Endodermal cell (in vitro differentiated cells): ENCODE data around the gene SAC3D1. TPM values are rescaled to one million over a fixed set of nuclear protein-coding genes. Genes with fewer than 3 reads are reported as not detected.

ENCODE experiments used
- DNase-seq: peaks from one replicate; pipeline ENCODE4 v3.0.0-alpha.2; 2017
- H3K27ac ChIP-seq: 2 replicates; pipeline ENCODE4 v1.5.1; 2013; ENCODE audit warnings: mild to moderate bottlenecking, low read depth, low read length, moderate library complexity
- H3K27me3 ChIP-seq: 2 replicates; pipeline ENCODE4 v1.6.1; 2013; ENCODE audit warnings: mild to moderate bottlenecking, low read length, moderate library complexity; ENCODE audit not compliant: insufficient read depth, control insufficient read depth, poor library complexity, severe bottlenecking
- H3K36me3 ChIP-seq: 2 replicates; pipeline ENCODE4 v1.7.0; 2013; ENCODE audit warnings: mild to moderate bottlenecking, low read length, moderate library complexity; ENCODE audit not compliant: control insufficient read depth, insufficient read depth
- H3K4me1 ChIP-seq: one replicate; pipeline ENCODE4 v1.7.0; 2013; ENCODE audit warnings: low read length; ENCODE audit not compliant: control insufficient read depth, insufficient read depth
- H3K4me3 ChIP-seq: 2 replicates; pipeline ENCODE4 v1.5.1; 2013; ENCODE audit warnings: mild to moderate bottlenecking, low read length, moderate library complexity
- H3K9ac ChIP-seq: 2 replicates; pipeline ENCODE4 v1.6.1; 2013; ENCODE audit warnings: mild to moderate bottlenecking, low read length, moderate library complexity; ENCODE audit not compliant: poor library complexity, severe bottlenecking; ENCODE audit errors: extremely low read depth
- H3K9me3 ChIP-seq: 2 replicates; pipeline ENCODE4 v1.6.1; 2013; ENCODE audit warnings: mild to moderate bottlenecking, low read length, moderate library complexity; ENCODE audit not compliant: control insufficient read depth
- H3K27ac Mint-ChIP-seq: 2 replicates; pipeline ENCODE4 v1.8.0; 2020; ENCODE audit warnings: mixed read lengths
- H3K27me3 Mint-ChIP-seq: 2 replicates; pipeline ENCODE4 v1.8.0; 2021; ENCODE audit warnings: mild to moderate bottlenecking, mixed read lengths; ENCODE audit not compliant: insufficient read depth
- H3K36me3 Mint-ChIP-seq: 2 replicates; pipeline ENCODE4 v1.8.0; 2020; ENCODE audit warnings: low read depth, mixed read lengths
- H3K4me1 Mint-ChIP-seq: 2 replicates; pipeline ENCODE4 v1.8.0; 2020; ENCODE audit warnings: mixed read lengths
- H3K4me3 Mint-ChIP-seq: 2 replicates; pipeline ENCODE4 v1.8.0; 2020; ENCODE audit warnings: mild to moderate bottlenecking, moderate library complexity, mixed read lengths
- H3K9me3 Mint-ChIP-seq: 2 replicates; pipeline ENCODE4 v1.8.0; 2020; ENCODE audit warnings: mild to moderate bottlenecking, mixed read lengths
- WGBS, 2 experiments: methylation state at CpG; one replicate each; pipeline versions ENCODE4 v1.1.5 to v1.1.7; 2013; ENCODE audit warnings: missing lambda C conversion rate in 2 of 2, mixed read lengths in 1 of 2; ENCODE audit not compliant: insufficient coverage in 1 of 2, insufficient read length in 1 of 2; 5-methylcytosine and 5-hydroxymethylcytosine counted together
- total RNA-seq, 2 donors: library from RNA; stranded (reverse); fragmentation: NEBNext Ultra II Directional in 1 of 2; extraction: Animal tissue kit (Norgen Biotek cat#: 25700) in 1 of 2; gene quantifications; 2 replicates in 1 of 2; 3 replicates in 1 of 2; pipeline ENCODE4 v1.2.1, GENCODE V29; 2021
- TF ChIP-seq, protein P1 (sequence below): fragments of 200-600 bp; sonication (generic); conservative IDR thresholded peaks from 2 replicates; pipeline ENCODE4 v1.5.0; 2021; ENCODE audit warnings: antibody characterized with exemption, mild to moderate bottlenecking

The SAC3D1 gene
- total RNA-seq, 2 donors from 2014 or later = 11.4 to 12.0 TPM

GRCh38 chr11:65063532-65063931 lies 22.5 kb downstream of the SAC3D1 start:
- Histone ChIP-seq H3K27me3 (no peaks in the 10 kb centered on the region), H3K9me3 (no peaks in the 10 kb centered on the region), H3K4me1 (peaks cover 4% of the 10 kb centered on the region), H3K36me3 (no peaks in the 10 kb centered on the region), H3K9ac (no peak overlapping the region), H3K4me3 (no peak overlapping the region), H3K27ac (no peak overlapping the region)
- H3K27me3 Mint-ChIP-seq = peaks cover 4% of the 10 kb centered on the region
- TF ChIP-seq, protein P1, sequence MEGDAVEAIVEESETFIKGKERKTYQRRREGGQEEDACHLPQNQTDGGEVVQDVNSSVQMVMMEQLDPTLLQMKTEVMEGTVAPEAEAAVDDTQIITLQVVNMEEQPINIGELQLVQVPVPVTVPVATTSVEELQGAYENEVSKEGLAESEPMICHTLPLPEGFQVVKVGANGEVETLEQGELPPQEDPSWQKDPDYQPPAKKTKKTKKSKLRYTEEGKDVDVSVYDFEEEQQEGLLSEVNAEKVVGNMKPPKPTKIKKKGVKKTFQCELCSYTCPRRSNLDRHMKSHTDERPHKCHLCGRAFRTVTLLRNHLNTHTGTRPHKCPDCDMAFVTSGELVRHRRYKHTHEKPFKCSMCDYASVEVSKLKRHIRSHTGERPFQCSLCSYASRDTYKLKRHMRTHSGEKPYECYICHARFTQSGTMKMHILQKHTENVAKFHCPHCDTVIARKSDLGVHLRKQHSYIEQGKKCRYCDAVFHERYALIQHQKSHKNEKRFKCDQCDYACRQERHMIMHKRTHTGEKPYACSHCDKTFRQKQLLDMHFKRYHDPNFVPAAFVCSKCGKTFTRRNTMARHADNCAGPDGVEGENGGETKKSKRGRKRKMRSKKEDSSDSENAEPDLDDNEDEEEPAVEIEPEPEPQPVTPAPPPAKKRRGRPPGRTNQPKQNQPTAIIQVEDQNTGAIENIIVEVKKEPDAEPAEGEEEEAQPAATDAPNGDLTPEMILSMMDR = no peak
- H3K36me3 Mint-ChIP-seq = no peaks in the 10 kb centered on the region
- 86% methylated on average over 1 to 3 of the region's 3 CpGs for WGBS, 2 experiments
- H3K9me3 Mint-ChIP-seq = no peaks in the 10 kb centered on the region
- DNase-seq = no peak
- peaks cover 1% of the 10 kb centered on the region for H3K4me1 Mint-ChIP-seq
- no peak overlapping the region for H3K27ac Mint-ChIP-seq
- H3K4me3 Mint-ChIP-seq = no peak overlapping the region

GRCh38 chr11:65064847-65065240 lies 23.8 kb downstream of the SAC3D1 start:
- no peaks in the 10 kb centered on the region for H3K9me3 Mint-ChIP-seq
- 93 to 100% methylated on average over 3 to 4 of the region's 4 CpGs for WGBS, 2 experiments

GRCh38 chr11:65065851-65066250 lies 24.8 kb downstream of the SAC3D1 start:
- Mint-ChIP-seq H3K9me3 (no peaks in the 10 kb centered on the region), H3K27me3 (no peaks in the 10 kb centered on the region), H3K36me3 (no peaks in the 10 kb centered on the region), H3K4me3 (no peak overlapping the region), H3K4me1 (peaks cover 1% of the 10 kb centered on the region), H3K27ac (no peak overlapping the region)
- Histone ChIP-seq H3K9me3 (no peaks in the 10 kb centered on the region), H3K27ac (no peak overlapping the region), H3K9ac (no peak overlapping the region), H3K36me3 (no peaks in the 10 kb centered on the region), H3K4me3 (no peak overlapping the region), H3K27me3 (no peaks in the 10 kb centered on the region), H3K4me1 (peaks cover 4% of the 10 kb centered on the region)
- WGBS, 2 experiments = 93 to 97% methylated on average over 5 to 7 of the region's 7 CpGs
- DNase-seq = no peak
- TF ChIP-seq, protein P1 = no peak

More at GRCh38 chr11:65064847-65065240, 23.8 kb downstream of the SAC3D1 start:
- no peaks in the 10 kb centered on the region for H3K9me3 ChIP-seq
- H3K27me3 Mint-ChIP-seq = no peaks in the 10 kb centered on the region
- no peak for DNase-seq
- no peak overlapping the region for H3K4me3 ChIP-seq
- H3K4me3 Mint-ChIP-seq = no peak overlapping the region
- H3K27ac Mint-ChIP-seq = no peak overlapping the region
- H3K9ac ChIP-seq = no peak overlapping the region
- no peaks in the 10 kb centered on the region for H3K36me3 Mint-ChIP-seq
- no peaks in the 10 kb centered on the region for H3K27me3 ChIP-seq
- TF ChIP-seq, protein P1 = no peak
- H3K36me3 ChIP-seq = no peaks in the 10 kb centered on the region
- H3K4me1 Mint-ChIP-seq = peaks cover 1% of the 10 kb centered on the region
- no peak overlapping the region for H3K27ac ChIP-seq
- peaks cover 4% of the 10 kb centered on the region for H3K4me1 ChIP-seq
